GM21576 (cell line): ENCODE data around the gene CRY1.
"Not testable (repeated sequence)": the region's sequence is repeated elsewhere in the genome, so short reads cannot be mapped to it uniquely, and the experiment has no call there.

Experiments
- ATAC-seq: cut with Tn5 transposase; IDR thresholded peaks from one replicate; pipeline ENCODE4 v1.9.1; 2021; ENCODE audit warnings: mild to moderate bottlenecking, moderate library complexity; ENCODE audit not compliant: unreplicated experiment

The CRY1 gene

GRCh38 chr12:107073266-107073665, 20.1 kb downstream of the CRY1 start:
- ATAC-seq, result not testable (repeated sequence)

DNA sequence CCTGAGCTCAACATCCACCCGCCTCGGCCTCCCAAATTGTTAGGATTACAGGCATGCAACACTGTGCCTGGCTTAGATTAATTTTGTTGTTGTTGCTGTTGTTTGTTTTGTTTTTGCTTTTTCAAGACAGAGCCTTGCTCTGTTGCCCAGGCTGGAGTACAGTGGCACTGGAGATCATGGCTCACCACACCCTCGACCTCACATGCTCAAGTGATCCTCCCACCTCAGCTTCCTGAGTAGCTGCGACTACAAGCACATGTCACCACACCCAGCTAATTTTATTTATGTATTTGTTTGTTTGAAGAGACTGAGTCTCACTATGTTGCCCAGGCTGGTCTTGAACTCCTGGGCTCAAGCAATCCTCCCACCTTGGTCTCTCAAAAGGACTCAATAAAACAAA, 26.7 kb downstream of the CRY1 start:
- no peak for ATAC-seq

GRCh38 chr12:107064687-107065086, 28.7 kb downstream of the CRY1 start:
- ATAC-seq, result no peak

- no peak for ATAC-seq
Measured at GRCh38 chr12:107064243-107064642, 29.1 kb downstream of the CRY1 start.

GRCh38 chr12:107058190-107058589, 35.2 kb downstream of the CRY1 start:
- no peak for ATAC-seq

DNA sequence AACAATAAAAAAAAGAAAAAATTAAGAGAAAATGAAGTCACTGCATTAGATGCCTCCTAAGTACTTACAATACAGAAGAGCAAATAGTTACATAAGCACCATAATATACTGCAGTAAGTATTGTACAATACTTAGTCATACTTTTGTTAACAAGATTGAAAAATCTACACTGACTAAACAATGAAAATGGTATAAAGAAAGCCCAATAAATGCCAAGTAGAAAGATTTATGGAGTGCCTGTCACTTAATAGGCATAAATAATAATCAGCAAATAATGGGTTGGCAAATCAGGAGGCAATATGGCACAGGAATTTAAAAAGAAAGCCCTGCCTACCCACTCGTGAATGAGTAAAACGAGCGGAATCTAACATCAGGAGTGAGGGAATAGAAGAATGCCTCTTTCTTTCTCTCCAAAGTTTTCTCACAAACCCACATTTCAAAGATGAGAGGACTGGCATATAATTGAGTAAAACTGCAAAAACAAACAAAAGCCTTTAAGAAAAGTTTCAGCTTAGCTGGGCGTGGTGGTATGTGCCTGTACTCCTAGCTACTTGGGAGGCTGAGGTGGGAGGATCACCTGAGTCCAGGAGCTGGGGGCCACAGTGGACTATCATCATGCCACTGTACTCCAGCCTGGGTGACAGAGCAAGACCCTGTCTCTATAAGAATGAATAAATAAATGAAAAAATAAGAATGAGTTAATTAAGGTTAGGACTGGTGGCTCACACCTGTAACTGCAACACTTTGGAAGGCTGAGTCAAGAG, 36.1 kb downstream of the CRY1 start:
- ATAC-seq, result no peak

GRCh38 chr12:107053709-107054108, 39.6 kb downstream of the CRY1 start:
- ATAC-seq, result no peak

DNA sequence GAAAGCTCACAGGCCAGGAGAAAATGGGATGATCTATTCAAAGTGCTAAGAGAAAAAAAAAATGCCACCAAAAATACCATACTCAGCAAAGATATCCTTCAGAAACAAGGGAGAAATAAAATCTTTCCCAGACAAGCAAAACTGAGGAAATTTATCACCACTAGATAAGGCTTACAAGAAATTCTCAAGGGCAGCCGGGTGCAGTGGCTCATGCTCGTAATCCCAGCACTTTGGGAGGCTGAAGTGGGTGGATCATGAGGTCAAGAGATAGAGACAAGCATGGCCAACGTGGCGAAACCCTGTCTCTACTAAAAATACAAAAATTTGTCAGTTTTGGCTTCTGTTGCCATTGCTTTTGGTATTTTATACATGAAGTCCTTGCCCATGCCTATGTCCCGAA, 48.2 kb downstream of the CRY1 start:
- no peak for ATAC-seq

DNA sequence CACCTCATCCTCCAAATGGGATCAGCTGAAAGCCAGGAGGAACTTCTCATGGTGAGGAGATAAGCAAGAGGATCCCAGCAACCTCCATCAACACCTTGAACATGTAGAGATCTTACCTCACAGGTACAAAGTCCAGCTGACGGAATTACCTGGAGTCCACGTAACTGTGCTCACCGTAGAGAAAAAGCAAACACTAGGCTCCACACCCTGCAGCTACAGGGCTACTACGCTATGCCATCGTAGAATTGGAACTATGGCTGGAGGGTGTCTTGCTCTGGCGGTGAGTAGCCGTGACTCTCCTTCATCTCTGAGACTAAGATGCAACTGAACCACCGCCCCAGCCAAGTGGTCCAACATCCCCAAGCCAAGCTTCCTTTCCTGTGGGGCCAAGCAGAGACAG, 50.5 kb downstream of the CRY1 start:
- ATAC-seq, result no peak

GRCh38 chr12:107035733-107036132, 57.6 kb downstream of the CRY1 start:
- no peak for ATAC-seq

DNA sequence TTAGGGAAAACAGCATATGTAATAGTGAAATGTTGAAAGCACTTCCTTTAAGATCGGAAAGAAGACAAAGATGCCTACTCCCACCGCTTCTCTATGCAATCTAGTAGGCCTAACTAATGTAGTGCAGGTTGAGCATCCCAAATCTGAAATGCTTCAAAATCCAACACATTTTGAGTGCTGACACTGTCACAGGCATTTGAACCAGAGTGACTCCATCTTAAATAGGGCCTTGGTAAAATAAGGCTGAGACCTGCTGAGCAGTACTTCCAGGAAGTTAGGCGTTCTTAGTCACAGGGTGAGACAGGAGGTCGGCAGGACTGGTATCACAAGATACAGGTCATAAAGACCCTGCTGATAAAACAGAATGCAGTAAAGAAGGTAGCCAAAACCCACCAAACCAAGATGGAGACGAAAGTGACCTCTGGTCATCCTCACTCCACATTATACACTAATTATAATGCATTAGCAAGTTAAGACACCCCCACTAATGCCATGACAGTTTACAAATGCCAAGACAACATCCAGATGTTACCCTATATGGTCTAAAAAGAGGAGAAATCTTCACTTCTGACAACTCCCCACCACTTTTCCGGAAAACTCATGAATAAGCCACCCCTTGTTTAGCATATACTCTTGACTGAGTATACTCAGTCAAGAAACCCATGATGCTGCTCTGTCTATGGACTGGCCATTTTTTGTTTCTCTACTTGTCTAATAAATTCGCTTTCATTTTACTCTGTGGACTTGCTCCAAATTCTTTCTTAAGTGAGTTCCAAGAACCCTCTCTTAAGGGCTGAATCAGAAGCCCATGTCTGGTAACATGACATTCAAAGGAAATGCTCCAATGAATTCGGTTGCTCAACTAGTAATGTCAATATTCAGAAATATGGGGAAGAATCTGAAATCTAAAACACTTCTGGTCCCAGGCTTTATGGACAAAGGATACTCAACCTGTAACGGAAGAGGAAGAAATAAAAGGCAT, 59.3 kb downstream of the CRY1 start:
- no peak for ATAC-seq

DNA sequence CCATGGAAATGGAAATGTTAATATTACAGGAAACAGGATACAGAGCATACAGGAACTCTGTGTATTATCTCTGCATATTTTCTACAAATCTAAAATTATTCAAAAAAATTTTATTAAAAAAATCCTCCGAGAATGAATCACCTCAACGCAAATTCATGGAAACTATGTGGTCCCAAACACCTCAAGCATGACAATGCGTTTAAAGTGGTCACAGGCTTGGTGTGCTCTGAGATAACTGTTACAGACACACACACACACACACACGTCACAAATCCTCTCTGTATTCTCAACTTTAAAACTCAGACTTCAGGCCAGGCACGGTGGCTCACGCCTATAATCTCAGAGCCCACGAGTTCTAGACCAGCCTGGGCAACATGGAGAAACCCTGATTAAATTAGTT, 61.1 kb downstream of the CRY1 start:
- no peak for ATAC-seq

DNA sequence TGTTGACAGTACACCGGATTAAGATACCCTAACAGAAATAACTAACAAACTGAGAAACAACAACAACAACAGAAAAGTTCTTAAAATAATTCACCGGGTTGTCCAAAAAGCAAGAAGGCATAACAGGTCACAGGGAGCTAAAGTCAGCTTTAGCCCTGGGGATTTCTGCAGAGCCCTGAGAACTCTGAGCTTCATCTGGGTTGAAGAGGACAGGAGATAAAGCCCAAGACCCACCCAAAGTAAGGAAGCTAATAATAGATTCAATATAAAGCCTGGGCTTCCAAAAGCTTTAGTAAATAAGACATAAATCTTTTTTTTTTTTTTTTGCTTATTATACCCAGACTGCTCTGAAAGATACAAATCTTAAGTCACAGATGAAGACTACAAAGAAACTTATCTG, 62.3 kb downstream of the CRY1 start:
- ATAC-seq, result no peak

DNA sequence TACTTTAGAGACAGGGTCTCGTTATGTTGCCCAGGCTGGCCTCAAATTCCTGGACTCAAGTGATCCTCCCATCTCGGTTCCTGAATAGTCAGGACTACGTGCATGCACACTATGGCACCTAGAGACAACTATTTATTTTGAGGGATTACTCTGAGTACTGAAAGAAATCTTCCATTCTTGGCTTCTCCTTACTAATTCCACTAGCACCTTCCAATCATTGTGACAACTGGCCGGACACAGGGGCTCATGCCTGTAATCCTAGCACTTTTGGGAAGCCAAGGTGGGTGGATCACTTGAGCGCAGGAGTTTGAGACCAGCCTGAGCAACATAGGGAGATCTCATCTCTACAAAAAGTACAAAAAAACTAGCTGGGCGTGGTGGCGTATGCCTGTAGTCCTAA, 64.3 kb downstream of the CRY1 start:
- no peak for ATAC-seq

DNA sequence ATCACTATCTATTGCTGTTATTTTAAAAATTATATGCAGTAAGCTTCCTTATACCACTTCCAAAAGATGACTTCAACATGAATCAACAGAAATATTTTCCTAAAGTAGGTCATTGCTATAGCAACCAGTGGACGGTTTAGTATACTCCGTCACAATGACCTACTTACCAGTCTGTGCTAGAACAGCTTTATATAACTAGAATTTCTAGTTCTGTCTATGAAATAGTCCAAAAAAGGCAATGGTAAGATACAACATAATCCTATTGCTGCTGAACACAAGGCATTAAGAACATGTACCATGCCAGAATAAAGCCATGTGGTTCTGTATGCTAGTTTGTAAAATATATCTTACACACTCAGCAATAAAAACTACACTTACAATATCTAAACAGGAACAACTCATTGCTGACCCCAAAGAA, 65.7 kb downstream of the CRY1 start:
- no peak for ATAC-seq

- ATAC-seq, result no peak
Measured at GRCh38 chr12:107026806-107027635, 66.3 kb downstream of the CRY1 start.

DNA sequence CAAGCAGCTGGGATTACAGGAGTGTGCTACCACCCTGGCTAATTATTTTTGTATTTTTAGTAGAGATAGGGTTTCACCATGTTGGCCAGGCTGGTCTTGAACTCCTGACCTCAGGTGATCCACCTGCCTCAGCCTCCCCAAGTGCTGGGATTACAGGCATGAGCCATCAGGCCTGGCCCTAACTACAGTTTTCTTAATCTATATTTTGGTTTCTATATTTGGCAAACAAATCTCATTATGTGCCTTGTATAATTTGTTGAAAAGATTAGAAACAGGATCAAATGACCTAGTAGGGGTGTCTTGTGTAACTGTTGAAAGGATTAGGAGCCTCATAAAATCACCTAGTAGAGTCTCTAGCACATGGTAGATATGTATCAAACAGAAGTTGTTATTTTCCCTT, 67.0 kb downstream of the CRY1 start:
- not testable (repeated sequence) for ATAC-seq

- ATAC-seq, result no peak
Measured at GRCh38 chr12:107025671-107026070, 67.7 kb downstream of the CRY1 start.

- no peak for ATAC-seq
Measured at GRCh38 chr12:107019546-107019945, 73.8 kb downstream of the CRY1 start.

- no peak for ATAC-seq
Measured at GRCh38 chr12:107017042-107017441, 76.3 kb downstream of the CRY1 start.

- ATAC-seq, result no peak
Measured at GRCh38 chr12:107014055-107014454, 79.3 kb downstream of the CRY1 start.
